Measurements from ENCODE around the gene ZNF649.

DNA sequence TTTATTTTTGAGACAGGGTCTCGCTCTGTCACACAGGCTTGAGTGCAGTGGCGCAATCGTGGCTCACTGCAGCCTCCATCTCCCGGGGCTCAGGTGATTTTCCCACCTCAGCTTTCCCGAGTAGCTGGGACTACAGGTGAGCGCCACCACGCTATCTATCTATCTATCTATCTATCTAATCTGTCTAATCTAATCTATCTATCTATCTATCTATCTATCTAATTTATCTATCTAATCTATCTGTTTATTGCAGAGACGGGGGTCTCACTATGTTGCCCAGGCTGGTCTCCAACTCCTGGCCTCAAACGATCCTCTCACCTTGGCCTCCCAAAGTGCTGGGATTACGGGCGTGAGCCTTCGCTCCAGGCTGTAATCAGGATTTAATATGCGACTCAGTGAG, 23.0 kb upstream of the ZNF649 start:
- TF ChIP-seq, protein P1, sequence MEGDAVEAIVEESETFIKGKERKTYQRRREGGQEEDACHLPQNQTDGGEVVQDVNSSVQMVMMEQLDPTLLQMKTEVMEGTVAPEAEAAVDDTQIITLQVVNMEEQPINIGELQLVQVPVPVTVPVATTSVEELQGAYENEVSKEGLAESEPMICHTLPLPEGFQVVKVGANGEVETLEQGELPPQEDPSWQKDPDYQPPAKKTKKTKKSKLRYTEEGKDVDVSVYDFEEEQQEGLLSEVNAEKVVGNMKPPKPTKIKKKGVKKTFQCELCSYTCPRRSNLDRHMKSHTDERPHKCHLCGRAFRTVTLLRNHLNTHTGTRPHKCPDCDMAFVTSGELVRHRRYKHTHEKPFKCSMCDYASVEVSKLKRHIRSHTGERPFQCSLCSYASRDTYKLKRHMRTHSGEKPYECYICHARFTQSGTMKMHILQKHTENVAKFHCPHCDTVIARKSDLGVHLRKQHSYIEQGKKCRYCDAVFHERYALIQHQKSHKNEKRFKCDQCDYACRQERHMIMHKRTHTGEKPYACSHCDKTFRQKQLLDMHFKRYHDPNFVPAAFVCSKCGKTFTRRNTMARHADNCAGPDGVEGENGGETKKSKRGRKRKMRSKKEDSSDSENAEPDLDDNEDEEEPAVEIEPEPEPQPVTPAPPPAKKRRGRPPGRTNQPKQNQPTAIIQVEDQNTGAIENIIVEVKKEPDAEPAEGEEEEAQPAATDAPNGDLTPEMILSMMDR (IDR thresholded peaks at IDR 0.05; ENCODE audit: low read depth, low read length, poor library complexity, severe bottlenecking): no peak
- TF ChIP-seq EZH2phosphoT487 (IDR thresholded peaks at IDR 0.05; ENCODE audit: borderline replicate concordance, low read length): no peak
